ENCODE results near the gene CEP104. TPM values are rescaled to one million over a fixed set of nuclear protein-coding genes. Genes with fewer than 3 reads are reported as not detected.

CEP104 gene
- total and polyA plus RNA-seq, 2 experiments from 2014 or later, result 12.7 to 22.6 TPM

- no peak overlapping the region for H2AFZ ChIP-seq
- H3K9me3 ChIP-seq (ENCODE audit: low read depth), result no peaks in the 10 kb centered on the region
- peaks cover 37% of the 10 kb centered on the region for H3K4me1 ChIP-seq (ENCODE audit: insufficient read depth)
- no peaks in the 10 kb centered on the region for H3K27me3 ChIP-seq
- H3K79me2 ChIP-seq, result no peaks in the 10 kb centered on the region
- H3K27ac ChIP-seq, result peak overlapping the region; percentile 31
- 84% methylated on average over 14 of the region's 21 CpGs for WGBS (ENCODE audit: low lambda C conversion rate, missing lambda C conversion rate)
- H3K4me2 ChIP-seq, result no peak overlapping the region
- H3K9me2 ChIP-seq (replicated peaks; ENCODE audit: insufficient read depth), result no peaks in the 10 kb centered on the region
- TF ChIP-seq CTCF (IDR thresholded peaks at IDR 0.05; ENCODE audit: poor library complexity) (no peak), EZH2phosphoT487 (IDR thresholded peaks at IDR 0.05; ENCODE audit: low read depth, severe bottlenecking, unreplicated experiment) (no peak), EZH2 (IDR thresholded peaks at IDR 0.05; ENCODE audit: borderline replicate concordance) (no peak)
- H3K4me3 ChIP-seq, result no peak overlapping the region
- no peaks in the 10 kb centered on the region for H3K36me3 ChIP-seq (replicated peaks; ENCODE audit: insufficient read depth, low read depth)
- H4K20me1 ChIP-seq (ENCODE audit: insufficient read depth, poor library complexity, severe bottlenecking), result no peaks in the 10 kb centered on the region
- DNase-seq (ENCODE audit: low spot score), result no peak
Measured at GRCh38 chr1:3776231-3776961, 80.6 kb downstream of the CEP104 start.

DNA sequence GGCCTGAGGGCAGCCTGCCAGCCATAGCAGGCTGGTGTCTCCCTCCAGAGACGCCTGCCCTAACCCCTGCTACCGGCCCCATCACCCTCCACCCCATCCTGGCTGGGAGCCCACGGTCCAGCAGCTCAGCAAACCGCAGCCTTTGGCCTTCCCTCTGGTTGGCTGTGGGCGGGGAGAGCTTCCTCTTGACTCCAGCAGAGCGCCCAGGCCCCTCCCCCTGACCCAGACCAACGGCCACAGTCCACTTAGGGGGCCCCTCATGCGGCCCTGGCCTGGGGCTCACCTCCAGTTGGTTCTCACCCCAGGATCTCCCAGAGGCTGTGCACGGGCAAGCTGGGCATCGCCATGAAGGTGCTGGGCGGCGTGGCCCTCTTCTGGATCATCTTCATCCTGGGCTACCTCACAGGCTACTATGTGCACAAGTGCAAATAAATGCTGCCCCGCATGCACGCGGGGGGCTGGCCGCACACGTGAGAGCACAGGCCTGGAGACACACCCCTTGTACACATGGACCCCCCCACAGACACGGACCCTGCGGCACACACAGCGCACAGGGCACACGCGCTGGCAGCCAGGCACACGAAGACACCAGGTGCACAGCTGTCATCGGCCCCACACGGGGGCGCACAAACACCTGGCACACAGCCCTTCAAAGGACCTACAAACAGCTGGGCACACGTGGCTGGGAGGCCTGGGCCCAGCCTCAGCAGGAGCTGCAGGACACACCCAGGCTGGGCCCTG lies 81.4 kb downstream of the CEP104 start:
- no peaks in the 10 kb centered on the region for H3K79me2 ChIP-seq
- H3K4me2 ChIP-seq, result peak overlapping the region; percentile 98
- no peak overlapping the region for H3K4me3 ChIP-seq
- H2AFZ ChIP-seq, result no peak overlapping the region
- DNase-seq (ENCODE audit: low spot score), result peak; percentile 78
- no peaks in the 10 kb centered on the region for H3K36me3 ChIP-seq (replicated peaks; ENCODE audit: insufficient read depth, low read depth)
- H3K27me3 ChIP-seq, result no peaks in the 10 kb centered on the region
- H3K27ac ChIP-seq, result peak overlapping the region; percentile 31
- 54% methylated on average over 27 of the region's 27 CpGs for WGBS (ENCODE audit: low lambda C conversion rate, missing lambda C conversion rate)
- peaks cover 41% of the 10 kb centered on the region for H3K4me1 ChIP-seq (ENCODE audit: insufficient read depth)
- peak; percentile 28 for TF ChIP-seq CTCF (IDR thresholded peaks at IDR 0.05; ENCODE audit: poor library complexity)
- no peak for TF ChIP-seq EZH2 (IDR thresholded peaks at IDR 0.05; ENCODE audit: borderline replicate concordance)
- no peaks in the 10 kb centered on the region for H3K9me3 ChIP-seq (ENCODE audit: low read depth)
- H4K20me1 ChIP-seq (ENCODE audit: insufficient read depth, poor library complexity, severe bottlenecking), result no peaks in the 10 kb centered on the region
- no peaks in the 10 kb centered on the region for H3K9me2 ChIP-seq (replicated peaks; ENCODE audit: insufficient read depth)

- Histone ChIP-seq H3K4me1 (ENCODE audit: insufficient read depth) (peaks cover 41% of the 10 kb centered on the region), H3K79me2 (no peaks in the 10 kb centered on the region), H3K4me2 (peak overlapping the region; percentile 98), H3K27ac (no peak overlapping the region), H3K9me2 (replicated peaks; ENCODE audit: insufficient read depth) (no peaks in the 10 kb centered on the region), H3K9me3 (ENCODE audit: low read depth) (no peaks in the 10 kb centered on the region), H3K36me3 (replicated peaks; ENCODE audit: insufficient read depth, low read depth) (no peaks in the 10 kb centered on the region), H3K27me3 (no peaks in the 10 kb centered on the region), H3K4me3 (no peak overlapping the region), H4K20me1 (ENCODE audit: insufficient read depth, poor library complexity, severe bottlenecking) (no peaks in the 10 kb centered on the region), H2AFZ (no peak overlapping the region)
- no peak for DNase-seq (ENCODE audit: low spot score)
- no peak for TF ChIP-seq EZH2 (IDR thresholded peaks at IDR 0.05; ENCODE audit: borderline replicate concordance)
- WGBS (ENCODE audit: low lambda C conversion rate, missing lambda C conversion rate), result 71% methylated on average over 15 of the region's 17 CpGs
Measured at GRCh38 chr1:3774946-3775489, 82.0 kb downstream of the CEP104 start.
